Adrenal gland (tissue), 12 donors: ENCODE results near the gene ZNF132. TPM values are rescaled to one million over a fixed set of nuclear protein-coding genes. Genes with fewer than 3 reads are reported as not detected.

Source experiments
- DNase-seq, 7 donors: peaks; one replicate each; pipeline ENCODE4 v3.0.0-alpha.2; 2019 to 2020
- H3K27ac ChIP-seq, 5 donors: fragments of 200-600 bp; sonication (generic) in 4 of 5; 1 replicate in 3 of 5; 2 replicates in 2 of 5; pipeline versions ENCODE4 v1.5.1 to v1.8.0; 2016 to 2020; ENCODE audit warnings: mild to moderate bottlenecking in 1 of 5
- H3K27me3 ChIP-seq: fragments of 200-600 bp; 2 replicates; pipeline ENCODE4 v1.8.0; 2021
- H3K36me3 ChIP-seq, 2 donors: fragments of 200-600 bp; replicated peaks in 1 of 2; 1 replicate in 1 of 2; 2 replicates in 1 of 2; pipeline versions ENCODE4 v1.5.1 to v1.8.0; 2018 to 2022
- H3K4me1 ChIP-seq, 2 donors: fragments of 200-600 bp; replicated peaks in 1 of 2; 1 replicate in 1 of 2; 2 replicates in 1 of 2; pipeline versions ENCODE4 v1.5.1 to v1.8.0; 2018 to 2021
- H3K4me3 ChIP-seq, 4 donors: fragments of 200-600 bp; sonication (generic) in 3 of 4; one replicate each; pipeline ENCODE4 v1.5.1; 2016 to 2018
- H3K9me3 ChIP-seq, 3 donors: fragments of 200-600 bp; sonication (generic) in 1 of 3; replicated peaks in 1 of 3; 1 replicate in 2 of 3; 2 replicates in 1 of 3; pipeline versions ENCODE4 v1.5.1 to v1.8.0; 2016 to 2021
- CTCF ChIP-seq, 6 experiments: fragments of 450-650 bp in 4 of 6; fragments of 200-600 bp in 2 of 6; sonication (generic) in 1 of 6; IDR thresholded peaks; 1 replicate in 5 of 6; 2 replicates in 1 of 6; pipeline versions ENCODE4 v1.5.1 to v1.8.0; 2016 to 2021; ENCODE audit warnings: antibody characterized with exemption in 6 of 6, mild to moderate bottlenecking in 2 of 6, moderate library complexity in 1 of 6
- POLR2A ChIP-seq, 2 donors: fragments of 450-650 bp; IDR thresholded peaks; one replicate each; pipeline ENCODE4 v1.6.1; 2017; ENCODE audit warnings: antibody characterized with exemption in 2 of 2, mild to moderate bottlenecking in 2 of 2, moderate library complexity in 1 of 2
- WGBS, 4 donors: extraction: QIAGEN DNeasy Blood & Tissue Kit in 2 of 4; methylation state at CpG; one replicate each; pipeline versions ENCODE4 v1.1.5 to v1.1.7; 2013 to 2017; 5-methylcytosine and 5-hydroxymethylcytosine counted together
- intact Hi-C, 2 donors: fragments of 100-400 bp; cut with DNase I; formaldehyde crosslinking; loops; one replicate each; pipeline versions ENCODE4 v1.14.1 to v1.15.0; 2022 to 2023
- polyA plus RNA-seq, 3 donors: library from polyadenylated mRNA; stranded (reverse); fragments of 200-250 nt in 2 of 3; fragments of 350-450 nt in 1 of 3; fragmentation: Illumina TruSeq in 1 of 3; extraction: RNeasy Lipid Tissue Mini Kit (QIAGEN cat#74804) in 1 of 3; gene quantifications; one replicate each; pipeline ENCODE4 v1.2.3, GENCODE V29; 2013 to 2014
- total RNA-seq, 9 donors: library from RNA; depleted of rRNA in 4 of 9; stranded (reverse); fragments of >200 nt in 4 of 9; fragments of 120-200 nt in 1 of 9; fragmentation: NEBNext Ultra II Directional in 1 of 9; extraction: Animal tissue kit (Norgen Biotek cat#: 25700) in 1 of 9; gene quantifications; one replicate each; pipeline versions ENCODE4 v1.1.0 to v1.2.4, GENCODE V29; 2013 to 2023
- donor health status: healthy with polysubstance abuse.
- donor health status: Bipolar disorder and iron deficiency.
- donor health status: DM: yes; HTN: yes; CAD: no.
- donor health status: DM: no; HTN: no; CAD: no.
- donor health status: DM: no; HTN: no; CAD: no.
- donor health status: DM: yes; HTN: yes; CAD: no.

ZNF132 gene
- total and polyA plus RNA-seq, 12 donors: 1.3 to 12.0 (median 4.6) TPM

- no peak for TF ChIP-seq CTCF (IDR thresholded peaks at IDR 0.05)
- no peak for TF ChIP-seq POLR2A (IDR thresholded peaks at IDR 0.05)
- peaks cover 7 to 15% of the 10 kb centered on the region in 2 donors for H3K4me1 ChIP-seq
- peaks cover 0 to 17% (median 0%) of the 10 kb centered on the region in 3 donors for H3K9me3 ChIP-seq
- intact Hi-C loops: no loop called here
- peak in 1 of 7 donors; percentile 8 for DNase-seq
- peak overlapping the region in 2 of 4 donors; percentile 45 to 53 for H3K4me3 ChIP-seq
- peak overlapping the region in 3 of 5 donors; percentile 31 to 89 (median 78) for H3K27ac ChIP-seq
- no peaks in the 10 kb centered on the region for H3K27me3 ChIP-seq
- 12 to 34% (median 16%) methylated on average over 7 to 31 of the region's 31 CpGs for WGBS, 4 donors
- peaks cover 0 to 6% of the 10 kb centered on the region in 2 donors for H3K36me3 ChIP-seq
Measured at GRCh38 chr19:58440556-58440955, 603 bp upstream of the ZNF132 start.

GRCh38 chr19:58434217-58434616, 5.7 kb downstream of the ZNF132 start:
- Histone ChIP-seq H3K4me3 (no peak overlapping the region), H3K27me3 (no peaks in the 10 kb centered on the region), H3K4me1 (peaks cover under 1 to 4% of the 10 kb centered on the region in 2 donors), H3K27ac (no peak overlapping the region), H3K36me3 (peaks cover 0 to 21% of the 10 kb centered on the region in 2 donors), H3K9me3 (peaks cover 4 to 78% (median 18%) of the 10 kb centered on the region in 3 donors)
- 83 to 98% (median 97%) methylated on average over 2 of the region's 2 CpGs for WGBS, 4 donors
- intact Hi-C loops: no loop called here
- TF ChIP-seq CTCF (IDR thresholded peaks at IDR 0.05) (no peak), POLR2A (IDR thresholded peaks at IDR 0.05) (no peak)
- no peak for DNase-seq

GRCh38 chr19:58429745-58430144, 10.2 kb downstream of the ZNF132 start:
- intact Hi-C loops: no loop called here
- TF ChIP-seq POLR2A (IDR thresholded peaks at IDR 0.05) (no peak), CTCF (IDR thresholded peaks at IDR 0.05) (no peak)
- DNase-seq: no peak
- Histone ChIP-seq H3K36me3 (peaks cover 0 to 10% of the 10 kb centered on the region in 2 donors), H3K4me3 (no peak overlapping the region), H3K9me3 (peaks cover 4 to 54% (median 18%) of the 10 kb centered on the region in 3 donors), H3K27ac (no peak overlapping the region), H3K27me3 (no peaks in the 10 kb centered on the region), H3K4me1 (no peaks in the 10 kb centered on the region)

GRCh38 chr19:58428617-58429016, 11.3 kb downstream of the ZNF132 start:
- Histone ChIP-seq H3K27ac (no peak overlapping the region), H3K9me3 (peaks cover 4 to 43% (median 10%) of the 10 kb centered on the region in 3 donors), H3K36me3 (no peaks in the 10 kb centered on the region)

More at GRCh38 chr19:58428617-58429016, 11.3 kb downstream of the ZNF132 start:
- no peak overlapping the region for H3K4me3 ChIP-seq
- intact Hi-C loops: no loop called here
- H3K4me1 ChIP-seq: no peaks in the 10 kb centered on the region
- TF ChIP-seq POLR2A (IDR thresholded peaks at IDR 0.05) (no peak), CTCF (IDR thresholded peaks at IDR 0.05) (no peak)
- DNase-seq: no peak
- WGBS, 4 donors: 45 to 100% (median 64%) methylated on average over 1 of the region's 1 CpG
- no peaks in the 10 kb centered on the region for H3K27me3 ChIP-seq
